ENCODE results near the gene NSD2.

GRCh38 chr4:1823545-1823932 is 47.7 kb upstream of the NSD2 start:
- TF ChIP-seq CTCF (IDR thresholded peaks at IDR 0.05) (no peak), POLR2A (IDR thresholded peaks at IDR 0.05) (no peak)
